B cell (primary cell): ENCODE results near the gene WDR6. TPM values are rescaled to one million over a fixed set of nuclear protein-coding genes. Genes with fewer than 3 reads are reported as not detected.

Experiments
- ATAC-seq: fragments of 200-7000 bp; cut with Tn5 transposase; one replicate; pipeline ENCODE4 v1.10.0; 2021; ENCODE audit warnings: low read depth, mild to moderate bottlenecking, moderate number of reproducible peaks, moderate library complexity
- CTCF ChIA-PET: fragments of 350-600 bp; sonication (Branson Sonifier 250); formaldehyde crosslinking; loops from one replicate; lab custom pipeline; 2021; ENCODE audit warnings: antibody characterized with exemption, inconsistent platforms; lab: Charles Lee
- POLR2A ChIA-PET: fragments of 350-600 bp; sonication (Branson Sonifier 250); formaldehyde crosslinking; loops from one replicate; lab custom pipeline; 2021; ENCODE audit warnings: antibody characterized with exemption; lab: Charles Lee
- DNase-seq: peaks from one replicate; pipeline ENCODE4 v3.0.0; 2013
- H2AFZ ChIP-seq: 2 replicates; pipeline ENCODE4 v1.6.1; 2012; ENCODE audit warnings: mild to moderate bottlenecking, low read depth, low read length; ENCODE audit not compliant: insufficient read depth, poor library complexity, severe bottlenecking
- H3K27ac ChIP-seq, 2 donors: 1 replicate in 1 of 2; 2 replicates in 1 of 2; pipeline ENCODE4 v1.5.1; 2012 to 2013; ENCODE audit warnings: low read length in 2 of 2, mild to moderate bottlenecking in 2 of 2, moderate library complexity in 1 of 2
- H3K27me3 ChIP-seq, 4 experiments: fragments of 200-600 bp in 1 of 4; sonication (generic) in 1 of 4; replicated peaks in 1 of 4; 1 replicate in 2 of 4; 2 replicates in 2 of 4; pipeline versions ENCODE4 v1.6.1 to v1.7.0; 2013 to 2016; ENCODE audit warnings: low read length in 3 of 4, mild to moderate bottlenecking in 2 of 4, mixed read lengths in 1 of 4, moderate library complexity in 1 of 4; ENCODE audit not compliant: insufficient read depth in 4 of 4, control insufficient read depth in 3 of 4; ENCODE audit errors: control extremely low read depth in 1 of 4
- H3K36me3 ChIP-seq, 2 experiments: replicated peaks in 1 of 2; 1 replicate in 1 of 2; 2 replicates in 1 of 2; pipeline versions ENCODE4 v1.6.1 to v1.7.1; 2013; ENCODE audit warnings: low read length in 1 of 2; ENCODE audit not compliant: insufficient read depth in 2 of 2, control insufficient read depth in 1 of 2; ENCODE audit errors: control extremely low read depth in 1 of 2, extremely low read depth in 1 of 2
- H3K4me1 ChIP-seq, 2 donors: fragments of 200-600 bp in 1 of 2; sonication (generic) in 1 of 2; 1 replicate in 1 of 2; 2 replicates in 1 of 2; pipeline versions ENCODE4 v1.5.1 to v1.6.1; 2013 to 2017; ENCODE audit warnings: low read length in 2 of 2; ENCODE audit not compliant: control insufficient read depth in 2 of 2, insufficient read depth in 2 of 2
- H3K4me2 ChIP-seq: replicated peaks from 2 replicates; pipeline ENCODE3; 2012; ENCODE audit warnings: mild to moderate bottlenecking, low read depth, low read length; ENCODE audit not compliant: poor library complexity, severe bottlenecking
- H3K4me3 ChIP-seq, 5 experiments: fragments of 200-600 bp in 1 of 5; sonication (generic) in 1 of 5; 1 replicate in 3 of 5; 2 replicates in 2 of 5; pipeline versions ENCODE4 v1.5.1 to v1.7.0; 2011 to 2016; ENCODE audit warnings: low read length in 4 of 5, mild to moderate bottlenecking in 4 of 5, low read depth in 2 of 5, control low read depth in 1 of 5, moderate library complexity in 1 of 5; ENCODE audit not compliant: insufficient read depth in 1 of 5; ENCODE audit errors: control extremely low read depth in 1 of 5, extremely low read depth in 1 of 5
- H3K79me2 ChIP-seq: fragments of 200-600 bp; sonication (generic); one replicate; pipeline ENCODE4 v1.6.0; 2016; ENCODE audit warnings: low read length; ENCODE audit not compliant: control insufficient read depth, insufficient read depth
- H3K9ac ChIP-seq: fragments of 200-600 bp; sonication (generic); 2 replicates; pipeline ENCODE4 v1.6.1; 2017; ENCODE audit warnings: mild to moderate bottlenecking, low read length, moderate library complexity
- H3K9me3 ChIP-seq, 3 donors: one replicate each; pipeline versions ENCODE4 v1.6.1 to v1.7.1; 2013; ENCODE audit warnings: low read length in 2 of 3; ENCODE audit not compliant: control insufficient read depth in 2 of 3, insufficient read depth in 1 of 3; ENCODE audit errors: control extremely low read depth in 1 of 3
- H4K20me1 ChIP-seq: 2 replicates; pipeline ENCODE4 v1.6.0; 2012; ENCODE audit warnings: mild to moderate bottlenecking, low read length; ENCODE audit not compliant: insufficient read depth, control insufficient read depth, poor library complexity, severe bottlenecking
- H3K27ac Mint-ChIP-seq: one replicate; pipeline ENCODE4 v1.8.0; 2021; ENCODE audit warnings: mixed read lengths
- H3K27me3 Mint-ChIP-seq: one replicate; pipeline ENCODE4 v1.8.0; 2021; ENCODE audit warnings: mixed read lengths
- H3K4me1 Mint-ChIP-seq: one replicate; pipeline ENCODE4 v1.8.0; 2021; ENCODE audit warnings: mixed read lengths
- H3K4me3 Mint-ChIP-seq: one replicate; pipeline ENCODE4 v1.8.0; 2021; ENCODE audit warnings: mixed read lengths
- H3K9me3 Mint-ChIP-seq: one replicate; pipeline ENCODE4 v1.8.0; 2022; ENCODE audit warnings: mixed read lengths; ENCODE audit not compliant: insufficient read depth
- EZH2 ChIP-seq: IDR thresholded peaks from 2 replicates; pipeline ENCODE4 v1.6.1; 2012; ENCODE audit warnings: borderline replicate concordance, low read depth, mild to moderate bottlenecking, moderate library complexity, low read length; ENCODE audit not compliant: insufficient read depth, poor library complexity, severe bottlenecking
- WGBS: methylation state at CpG from one replicate; pipeline ENCODE4 v1.1.5; 2013; ENCODE audit warnings: missing lambda C conversion rate; ENCODE audit not compliant: insufficient coverage; 5-methylcytosine and 5-hydroxymethylcytosine counted together
- intact Hi-C: fragments of 100-400 bp; cut with micrococcal nuclease; formaldehyde crosslinking; loops from one replicate; pipeline ENCODE4 v1.10.0; 2022
- polyA plus RNA-seq: library from polyadenylated mRNA; depleted of rRNA; stranded (reverse); fragments of >200 nt; gene quantifications from 2 replicates; pipeline ENCODE4 v1.2.3, GENCODE V29; 2012
- total RNA-seq, 2 donors: library from RNA; stranded (reverse); fragments of 120-200 nt in 1 of 2; gene quantifications; 1 replicate in 1 of 2; 2 replicates in 1 of 2; pipeline versions ENCODE4 v1.2.3 to v1.2.4, GENCODE V29; 2013 to 2022
- TF ChIP-seq, protein P1 (sequence below): fragments of 200-600 bp; IDR thresholded peaks from one replicate; pipeline ENCODE4 v1.8.0; 2022; ENCODE audit warnings: antibody characterized with exemption, mild to moderate bottlenecking

The WDR6 gene
- total and polyA plus RNA-seq, 2 donors (not counting 1 experiment from before 2014, with no cell fraction given) = 287 to 317 TPM

DNA sequence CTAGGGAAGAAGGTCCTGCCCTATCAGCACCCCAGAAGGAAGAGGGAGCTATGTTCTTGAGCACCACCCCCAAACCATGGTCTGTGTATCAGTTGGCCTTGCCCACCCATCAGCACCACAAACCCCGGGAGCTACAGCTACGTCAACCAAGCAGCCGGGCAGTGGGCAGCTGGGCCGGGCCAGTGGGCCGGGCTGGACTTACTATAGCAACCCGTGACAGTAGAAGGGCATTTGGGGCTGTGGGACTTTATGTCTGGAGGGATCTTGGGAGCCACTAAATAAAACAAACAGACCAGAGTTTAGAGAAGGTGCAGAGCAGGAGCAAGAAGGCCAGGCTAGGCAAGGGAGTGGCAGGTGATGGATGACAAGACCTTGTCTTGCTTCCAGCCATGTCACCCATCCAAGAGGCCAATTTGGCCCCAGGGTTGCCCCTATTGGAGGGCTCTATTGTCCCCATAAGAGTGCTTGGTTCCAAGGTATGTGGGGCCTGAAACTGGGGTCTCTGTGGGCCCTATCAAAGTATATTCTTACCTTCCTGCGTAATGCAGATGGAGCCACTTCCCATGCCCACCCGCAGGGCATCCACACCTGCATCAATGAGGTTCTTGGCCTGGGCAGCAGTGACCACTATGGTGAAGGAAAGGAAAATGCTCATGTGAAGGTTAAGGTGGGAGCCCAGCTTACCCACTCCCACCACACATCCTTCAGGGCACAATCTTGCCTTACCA is 18.8 kb downstream of the WDR6 start:
- Histone ChIP-seq H3K27me3 (no peaks in the 10 kb centered on the region), H3K9me3 (no peaks in the 10 kb centered on the region), H3K4me2 (peak overlapping the region; percentile 27), H3K27ac (no peak overlapping the region), H3K4me3 (no peak overlapping the region), H3K4me1 (peaks cover 23 to 51% of the 10 kb centered on the region in 2 donors), H3K9ac (no peak overlapping the region), H4K20me1 (no peaks in the 10 kb centered on the region), H3K79me2 (peaks cover 44% of the 10 kb centered on the region), H3K36me3 (peaks cover 0 to 45% of the 10 kb centered on the region in 2 experiments), H2AFZ (no peak overlapping the region)
- CTCF ChIA-PET = interaction anchor here (4.3 kb wide), 1 partner anchor 38 kb away, joined by 21 read pairs; the partner anchor contains the start of gene P4HTM
- Mint-ChIP-seq H3K9me3 (no peaks in the 10 kb centered on the region), H3K4me3 (peak overlapping the region; percentile 54), H3K27ac (peak overlapping the region; percentile 92), H3K4me1 (peaks cover 62% of the 10 kb centered on the region), H3K27me3 (no peaks in the 10 kb centered on the region)
- DNase-seq = no peak
- no peak for ATAC-seq
- TF ChIP-seq, protein P1, sequence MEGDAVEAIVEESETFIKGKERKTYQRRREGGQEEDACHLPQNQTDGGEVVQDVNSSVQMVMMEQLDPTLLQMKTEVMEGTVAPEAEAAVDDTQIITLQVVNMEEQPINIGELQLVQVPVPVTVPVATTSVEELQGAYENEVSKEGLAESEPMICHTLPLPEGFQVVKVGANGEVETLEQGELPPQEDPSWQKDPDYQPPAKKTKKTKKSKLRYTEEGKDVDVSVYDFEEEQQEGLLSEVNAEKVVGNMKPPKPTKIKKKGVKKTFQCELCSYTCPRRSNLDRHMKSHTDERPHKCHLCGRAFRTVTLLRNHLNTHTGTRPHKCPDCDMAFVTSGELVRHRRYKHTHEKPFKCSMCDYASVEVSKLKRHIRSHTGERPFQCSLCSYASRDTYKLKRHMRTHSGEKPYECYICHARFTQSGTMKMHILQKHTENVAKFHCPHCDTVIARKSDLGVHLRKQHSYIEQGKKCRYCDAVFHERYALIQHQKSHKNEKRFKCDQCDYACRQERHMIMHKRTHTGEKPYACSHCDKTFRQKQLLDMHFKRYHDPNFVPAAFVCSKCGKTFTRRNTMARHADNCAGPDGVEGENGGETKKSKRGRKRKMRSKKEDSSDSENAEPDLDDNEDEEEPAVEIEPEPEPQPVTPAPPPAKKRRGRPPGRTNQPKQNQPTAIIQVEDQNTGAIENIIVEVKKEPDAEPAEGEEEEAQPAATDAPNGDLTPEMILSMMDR = no peak
- no peak for TF ChIP-seq EZH2
- 100% methylated on average over 4 of the region's 8 CpGs for WGBS
- intact Hi-C loops = loop anchor here (5.0 to 10.0 kb wide), 3 partner anchors 311 to 784 kb away; partner anchors contain the start of genes IP6K2, USP4 and ZNF589
- POLR2A ChIA-PET = interaction anchor here (0.5 to 1.8 kb wide), 5 partner anchors 8 to 68 kb away, joined by 3 to 7 read pairs (median 4); partner anchors contain the start of genes DALRD3, QRICH1 and WDR6

DNA sequence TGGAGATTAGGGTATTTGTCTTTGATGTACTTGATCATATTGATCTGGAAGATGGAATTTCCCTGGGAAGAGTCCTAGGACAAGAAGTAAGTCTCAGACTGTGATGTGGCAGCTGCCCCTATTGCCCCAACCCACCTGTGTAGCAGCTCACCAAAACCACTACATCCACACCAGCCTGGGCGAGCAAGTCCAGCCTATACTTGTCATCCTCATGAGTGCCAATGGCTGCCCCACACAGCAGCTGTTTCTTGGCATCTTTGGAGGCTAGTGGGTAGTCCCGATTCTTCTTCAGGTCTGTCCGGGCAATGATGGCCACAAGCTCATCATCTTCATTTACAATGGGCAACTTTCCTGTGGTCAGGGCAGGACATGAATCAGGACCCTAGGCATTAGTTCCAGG is 19.3 kb downstream of the WDR6 start:
- Histone ChIP-seq H2AFZ (no peak overlapping the region), H3K9me3 (no peaks in the 10 kb centered on the region), H3K4me1 (peaks cover 23 to 51% of the 10 kb centered on the region in 2 donors), H3K9ac (no peak overlapping the region), H3K27ac (no peak overlapping the region), H3K79me2 (peaks cover 43% of the 10 kb centered on the region), H3K4me3 (no peak overlapping the region), H3K36me3 (peaks cover 2 to 50% of the 10 kb centered on the region in 2 experiments), H4K20me1 (no peaks in the 10 kb centered on the region), H3K27me3 (no peaks in the 10 kb centered on the region), H3K4me2 (no peak overlapping the region)
- Mint-ChIP-seq H3K27ac (peak overlapping the region; percentile 92), H3K9me3 (no peaks in the 10 kb centered on the region), H3K4me1 (peaks cover 59% of the 10 kb centered on the region), H3K4me3 (peak overlapping the region; percentile 12), H3K27me3 (no peaks in the 10 kb centered on the region)
- CTCF ChIA-PET = interaction anchor here (4.3 kb wide), 1 partner anchor 38 kb away, joined by 21 read pairs; the partner anchor contains the start of gene P4HTM
- ATAC-seq (no peak), DNase-seq (no peak)
- intact Hi-C loops = loop anchor here (5.0 to 10.0 kb wide), 3 partner anchors 312 to 784 kb away; partner anchors contain the start of genes IP6K2, USP4 and ZNF589
- 80% methylated on average over 3 of the region's 3 CpGs for WGBS
- POLR2A ChIA-PET = interaction anchor here (0.5 to 1.7 kb wide), 3 partner anchors 9 to 19 kb away, joined by 3 to 7 read pairs (median 4); partner anchors contain the start of genes DALRD3 and WDR6
- no peak for TF ChIP-seq EZH2
- TF ChIP-seq, protein P1 = no peak
